HCT116 (cell line): Measurements from ENCODE around the gene EPHA2. TPM values are rescaled to one million over a fixed set of nuclear protein-coding genes. Genes with fewer than 3 reads are reported as not detected.
"Not testable (repeated sequence)": the region's sequence is repeated elsewhere in the genome, so short reads cannot be mapped to it uniquely, and the experiment has no call there.

Source experiments
- ATAC-seq: fragments of 200-7000 bp; cut with Tn5 transposase; 2 replicates; pipeline ENCODE4 v1.9.1; 2020; ENCODE audit warnings: mild to moderate bottlenecking, moderate library complexity
- BruUV-seq: library from RNA; stranded (reverse); fragments of 400-500 nt; replicated peaks from 2 replicates; lab custom pipeline; 2021; lab: Mats Ljungman, UMichigan
- CTCF ChIA-PET: fragments of 300-600 bp; sonication (Branson Sonifier 250); formaldehyde crosslinking; loops from one replicate; lab custom pipeline; 2021; ENCODE audit warnings: antibody characterized with exemption; lab: Charles Lee
- POLR2A ChIA-PET: fragments of 300-600, 350-600 bp; sonication (Branson Sonifier 250); formaldehyde crosslinking; loops from one replicate; lab custom pipeline; 2021; ENCODE audit warnings: antibody characterized with exemption; lab: Charles Lee
- RAD21 ChIA-PET, 2 experiments: fragments of 300-600 bp; sonication (Branson Sonifier 250); formaldehyde crosslinking; loops; one replicate each; lab custom pipeline; 2023; ENCODE audit warnings: low total read pairs in 2 of 2; ENCODE audit not compliant: uncharacterized antibody in 2 of 2, unreplicated experiment in 2 of 2, low non-redundant PET in 1 of 2; lab: Charles Lee
- DNase-seq: peaks from one replicate; pipeline ENCODE4 v3.0.0-alpha.2; 2010; ENCODE audit warnings: low read depth, low spot score
- H2AFZ ChIP-seq: fragments of 200-600 bp; shearing (Covaris generic), sonication (generic); 2 replicates; pipeline ENCODE4 v1.6.1; 2017; ENCODE audit warnings: low read depth, mixed run types, mixed read lengths, antibody characterized with exemption, low read length; ENCODE audit not compliant: poor library complexity, severe bottlenecking
- H3K27ac ChIP-seq: 2 replicates; pipeline ENCODE4 v1.5.1; 2012; ENCODE audit warnings: low read depth, low read length
- H3K27me3 ChIP-seq: fragments of 200-600 bp; sonication (generic); 2 replicates; pipeline ENCODE4 v1.6.1; 2016; ENCODE audit warnings: mixed run types, low read length, mixed read lengths; ENCODE audit not compliant: insufficient read depth
- H3K36me3 ChIP-seq, 2 experiments: fragments of 200-500 bp in 1 of 2; fragments of 200-600 bp in 1 of 2; sonication (Bioruptor generic) in 1 of 2; sonication (generic) in 1 of 2; 2 replicates each; pipeline versions ENCODE4 v1.5.1 to v1.6.1; 2014 to 2016; ENCODE audit warnings: low read length in 2 of 2, inconsistent platforms in 1 of 2, mixed read lengths in 1 of 2, mixed run types in 1 of 2; ENCODE audit not compliant: insufficient read depth in 2 of 2, control insufficient read depth in 1 of 2
- H3K4me1 ChIP-seq, 2 experiments: fragments of 200-600 bp in 1 of 2; sonication (generic) in 1 of 2; 2 replicates each; pipeline versions ENCODE4 v1.5.1 to v1.6.1; 2012 to 2017; ENCODE audit warnings: low read length in 2 of 2, inconsistent platforms in 1 of 2, mild to moderate bottlenecking in 1 of 2, mixed read lengths in 1 of 2, mixed run types in 1 of 2, moderate library complexity in 1 of 2; ENCODE audit not compliant: insufficient read depth in 2 of 2, control insufficient read depth in 1 of 2
- H3K4me2 ChIP-seq: fragments of 200-600 bp; sonication (generic); 2 replicates; pipeline ENCODE4 v1.6.1; 2017; ENCODE audit warnings: mixed run types, low read length, mixed read lengths
- H3K4me3 ChIP-seq, 2 experiments: fragments of 200-600 bp in 1 of 2; sonication (generic) in 1 of 2; replicated peaks in 1 of 2; 2 replicates each; pipeline ENCODE4 v1.5.1; 2011 to 2016; ENCODE audit warnings: low read length in 2 of 2, control low read depth in 1 of 2, low read depth in 1 of 2, mild to moderate bottlenecking in 1 of 2, mixed read lengths in 1 of 2, mixed run types in 1 of 2
- H3K79me2 ChIP-seq: fragments of 200-600 bp; sonication (generic); 2 replicates; pipeline ENCODE4 v1.6.1; 2017; ENCODE audit warnings: mild to moderate bottlenecking, mixed run types, low read length, moderate library complexity, mixed read lengths; ENCODE audit not compliant: insufficient read depth
- H3K9ac ChIP-seq: fragments of 200-600 bp; sonication (generic); 2 replicates; pipeline ENCODE4 v1.6.1; 2016; ENCODE audit warnings: low read length, mixed read lengths
- H3K9me2 ChIP-seq: fragments of 200-600 bp; sonication (generic), shearing (Covaris generic); 2 replicates; pipeline ENCODE4 v1.6.1; 2017; ENCODE audit warnings: mixed run types, mild to moderate bottlenecking, moderate library complexity; ENCODE audit not compliant: insufficient read depth
- H3K9me3 ChIP-seq, 2 experiments: fragments of 200-500 bp in 1 of 2; fragments of 200-600 bp in 1 of 2; sonication (Bioruptor generic) in 1 of 2; sonication (generic) in 1 of 2; 2 replicates each; pipeline ENCODE4 v1.6.1; 2014 to 2017; ENCODE audit warnings: low read length in 2 of 2, mixed read lengths in 2 of 2, inconsistent platforms in 1 of 2, low read depth in 1 of 2, mild to moderate bottlenecking in 1 of 2, mixed run types in 1 of 2, moderate library complexity in 1 of 2; ENCODE audit not compliant: control insufficient read depth in 1 of 2, insufficient read depth in 1 of 2
- H4K20me1 ChIP-seq: fragments of 200-600 bp; sonication (generic), shearing (Covaris generic); 2 replicates; pipeline ENCODE4 v1.6.1; 2017; ENCODE audit warnings: mixed run types, mild to moderate bottlenecking, moderate library complexity; ENCODE audit not compliant: insufficient read depth
- CEBPB ChIP-seq: IDR thresholded peaks from 2 replicates; pipeline ENCODE4 v1.6.1; 2012; ENCODE audit warnings: low read depth
- EGR1 ChIP-seq: IDR thresholded peaks from 2 replicates; pipeline ENCODE4 v1.6.1; 2012; ENCODE audit warnings: low read depth
- EZH2 ChIP-seq: fragments of 200-600 bp; sonication (generic); IDR thresholded peaks from 2 replicates; pipeline ENCODE4 v1.6.1; 2017; ENCODE audit warnings: antibody characterized with exemption, mixed run types
- JUND ChIP-seq: IDR thresholded peaks from 2 replicates; pipeline ENCODE4 v1.6.1; 2012
- MAX ChIP-seq: IDR thresholded peaks from 2 replicates; pipeline ENCODE4 v1.6.1; 2012
- RAD21 ChIP-seq: IDR thresholded peaks from 2 replicates; pipeline ENCODE4 v1.6.1; 2012; ENCODE audit warnings: low read depth, mild to moderate bottlenecking
- SIN3A ChIP-seq: IDR thresholded peaks from 2 replicates; pipeline ENCODE4 v1.6.1; 2012; ENCODE audit warnings: low read depth
- TCF7L2 ChIP-seq: IDR thresholded peaks from 2 replicates; pipeline ENCODE4 v1.7.0; 2011; ENCODE audit warnings: borderline replicate concordance, inconsistent platforms; ENCODE audit not compliant: insufficient read depth, insufficient read length; ENCODE audit errors: extremely low read depth
- YY1 ChIP-seq: IDR thresholded peaks from 2 replicates; pipeline ENCODE4 v1.6.1; 2011; ENCODE audit warnings: low read length, low read depth, moderate library complexity, mild to moderate bottlenecking; ENCODE audit not compliant: insufficient replicate concordance; ENCODE audit errors: extremely low read depth
- ZFX ChIP-seq: fragments of 450-650 bp; IDR thresholded peaks from 2 replicates; pipeline ENCODE4 v1.6.1; 2017
- ZNF274 ChIP-seq: fragments of 200-500 bp; sonication (Bioruptor generic); IDR thresholded peaks from 2 replicates; pipeline ENCODE4 v1.6.1; 2014; ENCODE audit warnings: mild to moderate bottlenecking, low read depth, low read length, inconsistent platforms
- intact Hi-C: fragments of 100-400 bp; cut with micrococcal nuclease; formaldehyde crosslinking; loops from 2 replicates; pipeline ENCODE4 v1.10.0; 2022
- total RNA-seq: library from RNA; stranded (reverse); gene quantifications from one replicate; pipeline ENCODE4 v1.2.1, GENCODE V29; 2021; ENCODE audit not compliant: unreplicated experiment
- TF ChIP-seq, protein P1 (sequence below): IDR thresholded peaks from 2 replicates; pipeline ENCODE4 v1.6.1; 2011; ENCODE audit warnings: mild to moderate bottlenecking, low read length, moderate library complexity; ENCODE audit not compliant: insufficient replicate concordance; ENCODE audit errors: extremely low read depth
- TF ChIP-seq, protein P2 (sequence below), 3 experiments: fragments of 200-600 bp in 1 of 3; sonication (generic) in 1 of 3; IDR thresholded peaks in 2 of 3; conservative IDR thresholded peaks in 1 of 3; 2 replicates each; pipeline ENCODE4 v1.5.1; 2012 to 2017; ENCODE audit warnings: low read depth in 2 of 3, low read length in 2 of 3, antibody characterized with exemption in 1 of 3, borderline replicate concordance in 1 of 3, control low read depth in 1 of 3, mild to moderate bottlenecking in 1 of 3, mixed read lengths in 1 of 3, mixed run types in 1 of 3, moderate library complexity in 1 of 3; ENCODE audit not compliant: insufficient read depth in 1 of 3

Gene EPHA2
- total RNA-seq, 1 experiment from 2014 or later, result 164 TPM

GRCh38 chr1:16109571-16109970 is 46.3 kb downstream of the EPHA2 start:
- ChIA-PET CTCF (interaction anchor here (0.8 kb wide), 1 partner anchor 27 kb away, joined by 3 read pairs; no protein-coding TSS in a partner anchor), RAD21 (no interaction called here), POLR2A (no interaction called here)
- intact Hi-C loops, result no loop called here
- no peak overlapping the region for H2AFZ ChIP-seq
- no peak overlapping the region for H3K4me3 ChIP-seq
- H4K20me1 ChIP-seq, result no peaks in the 10 kb centered on the region
- no peak overlapping the region for H3K9ac ChIP-seq
- H3K9me3 ChIP-seq, result peaks cover 0 to 5% of the 10 kb centered on the region in 2 experiments; a peak in 1 of 4 replicates
- no peaks in the 10 kb centered on the region for H3K79me2 ChIP-seq
- no TSS peak for BruUV-seq
- H3K36me3 ChIP-seq, result no peaks in the 10 kb centered on the region
- no peaks in the 10 kb centered on the region for H3K9me2 ChIP-seq
- no peak overlapping the region for H3K27ac ChIP-seq
- H3K4me1 ChIP-seq, result no peaks in the 10 kb centered on the region
- no peak overlapping the region for H3K4me2 ChIP-seq
- ATAC-seq (no peak), DNase-seq (no peak)
- H3K27me3 ChIP-seq, result no peaks in the 10 kb centered on the region
- no peak for TF ChIP-seq ZNF274
- no peak for TF ChIP-seq MAX
- TF ChIP-seq CEBPB, result no peak
- TF ChIP-seq SIN3A, result no peak
- TF ChIP-seq TCF7L2, result no peak
- TF ChIP-seq, protein P1, sequence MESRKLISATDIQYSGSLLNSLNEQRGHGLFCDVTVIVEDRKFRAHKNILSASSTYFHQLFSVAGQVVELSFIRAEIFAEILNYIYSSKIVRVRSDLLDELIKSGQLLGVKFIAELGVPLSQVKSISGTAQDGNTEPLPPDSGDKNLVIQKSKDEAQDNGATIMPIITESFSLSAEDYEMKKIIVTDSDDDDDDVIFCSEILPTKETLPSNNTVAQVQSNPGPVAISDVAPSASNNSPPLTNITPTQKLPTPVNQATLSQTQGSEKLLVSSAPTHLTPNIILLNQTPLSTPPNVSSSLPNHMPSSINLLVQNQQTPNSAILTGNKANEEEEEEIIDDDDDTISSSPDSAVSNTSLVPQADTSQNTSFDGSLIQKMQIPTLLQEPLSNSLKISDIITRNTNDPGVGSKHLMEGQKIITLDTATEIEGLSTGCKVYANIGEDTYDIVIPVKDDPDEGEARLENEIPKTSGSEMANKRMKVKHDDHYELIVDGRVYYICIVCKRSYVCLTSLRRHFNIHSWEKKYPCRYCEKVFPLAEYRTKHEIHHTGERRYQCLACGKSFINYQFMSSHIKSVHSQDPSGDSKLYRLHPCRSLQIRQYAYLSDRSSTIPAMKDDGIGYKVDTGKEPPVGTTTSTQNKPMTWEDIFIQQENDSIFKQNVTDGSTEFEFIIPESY, result no peak
- no peak for TF ChIP-seq EGR1
- no peak for TF ChIP-seq RAD21
- no peak for TF ChIP-seq EZH2
- TF ChIP-seq YY1, result no peak
- TF ChIP-seq, protein P2, sequence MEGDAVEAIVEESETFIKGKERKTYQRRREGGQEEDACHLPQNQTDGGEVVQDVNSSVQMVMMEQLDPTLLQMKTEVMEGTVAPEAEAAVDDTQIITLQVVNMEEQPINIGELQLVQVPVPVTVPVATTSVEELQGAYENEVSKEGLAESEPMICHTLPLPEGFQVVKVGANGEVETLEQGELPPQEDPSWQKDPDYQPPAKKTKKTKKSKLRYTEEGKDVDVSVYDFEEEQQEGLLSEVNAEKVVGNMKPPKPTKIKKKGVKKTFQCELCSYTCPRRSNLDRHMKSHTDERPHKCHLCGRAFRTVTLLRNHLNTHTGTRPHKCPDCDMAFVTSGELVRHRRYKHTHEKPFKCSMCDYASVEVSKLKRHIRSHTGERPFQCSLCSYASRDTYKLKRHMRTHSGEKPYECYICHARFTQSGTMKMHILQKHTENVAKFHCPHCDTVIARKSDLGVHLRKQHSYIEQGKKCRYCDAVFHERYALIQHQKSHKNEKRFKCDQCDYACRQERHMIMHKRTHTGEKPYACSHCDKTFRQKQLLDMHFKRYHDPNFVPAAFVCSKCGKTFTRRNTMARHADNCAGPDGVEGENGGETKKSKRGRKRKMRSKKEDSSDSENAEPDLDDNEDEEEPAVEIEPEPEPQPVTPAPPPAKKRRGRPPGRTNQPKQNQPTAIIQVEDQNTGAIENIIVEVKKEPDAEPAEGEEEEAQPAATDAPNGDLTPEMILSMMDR (IDR thresholded peaks at IDR 0.05 in 2 of 3, conservative IDR thresholded peaks at IDR 0.05 in 1 of 3; ENCODE audit: borderline replicate concordance in 1 of 3, insufficient read depth in 1 of 3, low read depth in 2 of 3, low read length in 2 of 3), result no peak
- no peak for TF ChIP-seq JUND
- no peak for TF ChIP-seq ZFX

GRCh38 chr1:16107039-16107438 is 48.8 kb downstream of the EPHA2 start:
- H2AFZ ChIP-seq, BruUV-seq, H3K9me2 ChIP-seq, intact Hi-C loops, H3K27ac ChIP-seq, H3K36me3 ChIP-seq, H3K4me1 ChIP-seq, H3K4me3 ChIP-seq, H3K27me3 ChIP-seq, POLR2A ChIA-PET, H4K20me1 ChIP-seq, H3K4me2 ChIP-seq, H3K9ac ChIP-seq, H3K79me2 ChIP-seq, RAD21 ChIA-PET, H3K9me3 ChIP-seq, DNase-seq, ATAC-seq: not testable (repeated sequence)
- CTCF ChIA-PET, result interaction anchor here (1.3 kb wide), 1 partner anchor 24 kb away, joined by 3 read pairs; no protein-coding TSS in a partner anchor
